Prostate gland (tissue), 2 donors: ENCODE measurements around the gene RBM19.

Source experiments
- CTCF ChIP-seq, 4 experiments: fragments of 200-600 bp in 2 of 4; fragments of 450-650 bp in 2 of 4; sonication (generic) in 2 of 4; IDR thresholded peaks; 1 replicate in 3 of 4; 2 replicates in 1 of 4; pipeline ENCODE4 v1.5.1; 2016 to 2019; ENCODE audit warnings: antibody characterized with exemption in 4 of 4, mild to moderate bottlenecking in 2 of 4, moderate library complexity in 2 of 4
- POLR2A ChIP-seq: fragments of 450-650 bp; IDR thresholded peaks from one replicate; pipeline ENCODE4 v1.6.1; 2016; ENCODE audit warnings: antibody characterized with exemption, mild to moderate bottlenecking

- TF ChIP-seq CTCF (IDR thresholded peaks at IDR 0.05) (no peak), POLR2A (no peak)
Observed at GRCh38 chr12:113861708-113862312, 104.3 kb downstream of the RBM19 start.
